Measurements from ENCODE around the gene SPC25.

GRCh38 chr2:168934826-168935225 lies 44.6 kb upstream of the SPC25 start:
- TF ChIP-seq, protein P1, sequence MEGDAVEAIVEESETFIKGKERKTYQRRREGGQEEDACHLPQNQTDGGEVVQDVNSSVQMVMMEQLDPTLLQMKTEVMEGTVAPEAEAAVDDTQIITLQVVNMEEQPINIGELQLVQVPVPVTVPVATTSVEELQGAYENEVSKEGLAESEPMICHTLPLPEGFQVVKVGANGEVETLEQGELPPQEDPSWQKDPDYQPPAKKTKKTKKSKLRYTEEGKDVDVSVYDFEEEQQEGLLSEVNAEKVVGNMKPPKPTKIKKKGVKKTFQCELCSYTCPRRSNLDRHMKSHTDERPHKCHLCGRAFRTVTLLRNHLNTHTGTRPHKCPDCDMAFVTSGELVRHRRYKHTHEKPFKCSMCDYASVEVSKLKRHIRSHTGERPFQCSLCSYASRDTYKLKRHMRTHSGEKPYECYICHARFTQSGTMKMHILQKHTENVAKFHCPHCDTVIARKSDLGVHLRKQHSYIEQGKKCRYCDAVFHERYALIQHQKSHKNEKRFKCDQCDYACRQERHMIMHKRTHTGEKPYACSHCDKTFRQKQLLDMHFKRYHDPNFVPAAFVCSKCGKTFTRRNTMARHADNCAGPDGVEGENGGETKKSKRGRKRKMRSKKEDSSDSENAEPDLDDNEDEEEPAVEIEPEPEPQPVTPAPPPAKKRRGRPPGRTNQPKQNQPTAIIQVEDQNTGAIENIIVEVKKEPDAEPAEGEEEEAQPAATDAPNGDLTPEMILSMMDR (IDR thresholded peaks at IDR 0.05): no peak
- TF ChIP-seq POLR2A (IDR thresholded peaks at IDR 0.05): no peak
- TF ChIP-seq POLR2AphosphoS5 (IDR thresholded peaks at IDR 0.05): no peak

All from breast epithelium (tissue), 3 donors.